Fibroblast of the aortic adventitia (primary cell): ENCODE data around the gene ADIPOR2. TPM values are rescaled to one million over a fixed set of nuclear protein-coding genes. Genes with fewer than 3 reads are reported as not detected.
"Not testable (repeated sequence)": the region's sequence is repeated elsewhere in the genome, so short reads cannot be mapped to it uniquely, and the experiment has no call there.

Experiments used
- DNase-seq: peaks from one replicate; pipeline ENCODE4 v3.0.0-alpha.2; 2010; ENCODE audit warnings: low read depth
- H3K4me3 ChIP-seq: 2 replicates; pipeline ENCODE4 v1.5.1; 2011; ENCODE audit warnings: low read depth, mild to moderate bottlenecking, control low read depth, low read length, moderate library complexity
- total RNA-seq: library from RNA; depleted of rRNA; stranded (reverse); fragments of >200 nt; gene quantifications from 2 replicates; pipeline ENCODE4 v1.2.3, GENCODE V29; 2012; ENCODE audit warnings: low replicate concordance
- TF ChIP-seq, protein P1 (sequence below): IDR thresholded peaks from 2 replicates; pipeline ENCODE4 v1.5.1; 2011; ENCODE audit warnings: mild to moderate bottlenecking, low read length, control low read depth, inconsistent platforms; ENCODE audit not compliant: insufficient read depth

ADIPOR2 gene
- total RNA-seq, 1 donor: 26.0 TPM

DNA sequence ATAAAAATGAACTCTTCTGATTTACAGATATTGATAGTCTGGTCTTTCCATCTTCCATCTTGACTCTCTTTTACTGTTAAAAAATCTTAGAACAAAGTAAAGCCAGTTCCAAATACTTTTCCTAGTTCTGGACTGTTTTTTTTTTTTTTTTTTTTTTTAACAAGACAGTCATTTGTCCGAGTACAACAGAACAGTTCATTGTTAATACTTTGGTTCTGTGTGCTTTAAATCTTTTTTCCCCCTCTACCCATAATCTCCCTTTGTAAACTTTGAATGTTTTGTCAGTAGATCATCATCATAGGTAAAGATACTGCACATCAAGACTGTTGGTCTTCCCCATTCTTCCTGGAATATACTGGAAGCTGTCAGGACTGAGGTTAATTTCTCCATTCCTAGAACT is 38.0 kb downstream of the ADIPOR2 start:
- TF ChIP-seq, protein P1, sequence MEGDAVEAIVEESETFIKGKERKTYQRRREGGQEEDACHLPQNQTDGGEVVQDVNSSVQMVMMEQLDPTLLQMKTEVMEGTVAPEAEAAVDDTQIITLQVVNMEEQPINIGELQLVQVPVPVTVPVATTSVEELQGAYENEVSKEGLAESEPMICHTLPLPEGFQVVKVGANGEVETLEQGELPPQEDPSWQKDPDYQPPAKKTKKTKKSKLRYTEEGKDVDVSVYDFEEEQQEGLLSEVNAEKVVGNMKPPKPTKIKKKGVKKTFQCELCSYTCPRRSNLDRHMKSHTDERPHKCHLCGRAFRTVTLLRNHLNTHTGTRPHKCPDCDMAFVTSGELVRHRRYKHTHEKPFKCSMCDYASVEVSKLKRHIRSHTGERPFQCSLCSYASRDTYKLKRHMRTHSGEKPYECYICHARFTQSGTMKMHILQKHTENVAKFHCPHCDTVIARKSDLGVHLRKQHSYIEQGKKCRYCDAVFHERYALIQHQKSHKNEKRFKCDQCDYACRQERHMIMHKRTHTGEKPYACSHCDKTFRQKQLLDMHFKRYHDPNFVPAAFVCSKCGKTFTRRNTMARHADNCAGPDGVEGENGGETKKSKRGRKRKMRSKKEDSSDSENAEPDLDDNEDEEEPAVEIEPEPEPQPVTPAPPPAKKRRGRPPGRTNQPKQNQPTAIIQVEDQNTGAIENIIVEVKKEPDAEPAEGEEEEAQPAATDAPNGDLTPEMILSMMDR: no peak
- no peak for DNase-seq
- H3K4me3 ChIP-seq: no peak overlapping the region

DNA sequence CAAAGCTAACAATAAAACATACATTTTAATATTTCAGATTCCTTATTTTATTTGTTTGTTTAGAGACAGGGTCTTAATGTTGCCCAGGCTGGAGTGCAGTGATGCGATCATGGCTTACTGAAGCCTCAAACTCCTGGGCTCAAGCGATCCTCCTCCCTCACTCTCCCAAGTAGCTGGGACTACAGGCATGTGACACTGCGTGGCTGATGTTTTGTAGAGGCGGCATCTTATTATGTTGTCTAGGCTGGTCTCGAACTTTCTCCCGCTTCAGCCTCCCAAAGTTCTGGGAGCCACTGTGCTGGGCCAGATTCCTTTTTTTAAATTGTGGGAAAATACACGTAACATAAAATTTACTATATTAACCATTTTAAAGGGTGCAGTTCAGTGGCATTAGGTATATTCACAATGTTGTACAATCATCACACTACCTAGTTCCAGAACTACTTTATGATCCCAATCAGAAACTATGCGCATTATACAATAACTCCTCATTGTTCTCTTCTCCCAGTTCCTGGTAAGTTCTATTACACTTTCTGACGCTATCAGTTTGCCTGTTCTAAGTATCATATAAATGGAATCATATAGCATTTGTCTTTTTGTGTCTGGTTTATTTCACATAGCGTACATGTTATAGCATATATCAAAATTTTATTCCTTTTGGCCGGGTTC is 40.3 kb downstream of the ADIPOR2 start:
- H3K4me3 ChIP-seq: no peak overlapping the region
- TF ChIP-seq, protein P1: no peak
- DNase-seq: no peak

- not testable (repeated sequence) for H3K4me3 ChIP-seq, DNase-seq
Observed at GRCh38 chr12:1731688-1732078, 40.8 kb downstream of the ADIPOR2 start.

- H3K4me3 ChIP-seq: no peak overlapping the region
- TF ChIP-seq, protein P1: no peak
- DNase-seq: no peak
Observed at GRCh38 chr12:1732914-1733313, 42.0 kb downstream of the ADIPOR2 start.

DNA sequence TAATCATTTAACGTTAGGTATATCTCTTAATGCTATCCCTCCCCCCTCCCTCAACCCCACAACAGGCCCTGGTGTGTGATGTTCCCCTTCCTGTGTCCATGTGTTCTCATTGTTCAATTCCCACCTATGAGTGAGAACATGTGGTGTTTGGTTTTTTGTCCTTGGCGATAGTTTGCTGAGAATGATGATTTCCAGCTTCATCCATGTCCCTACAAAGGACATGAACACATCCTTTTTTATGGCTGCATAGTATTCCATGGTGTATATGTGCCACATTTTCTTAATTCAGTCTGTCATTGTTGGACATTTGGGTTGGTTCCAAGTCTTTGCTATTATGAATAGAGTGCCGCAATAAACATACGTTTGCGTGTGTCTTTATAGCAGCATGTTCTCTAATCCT is 42.8 kb downstream of the ADIPOR2 start:
- H3K4me3 ChIP-seq, DNase-seq: not testable (repeated sequence)

DNA sequence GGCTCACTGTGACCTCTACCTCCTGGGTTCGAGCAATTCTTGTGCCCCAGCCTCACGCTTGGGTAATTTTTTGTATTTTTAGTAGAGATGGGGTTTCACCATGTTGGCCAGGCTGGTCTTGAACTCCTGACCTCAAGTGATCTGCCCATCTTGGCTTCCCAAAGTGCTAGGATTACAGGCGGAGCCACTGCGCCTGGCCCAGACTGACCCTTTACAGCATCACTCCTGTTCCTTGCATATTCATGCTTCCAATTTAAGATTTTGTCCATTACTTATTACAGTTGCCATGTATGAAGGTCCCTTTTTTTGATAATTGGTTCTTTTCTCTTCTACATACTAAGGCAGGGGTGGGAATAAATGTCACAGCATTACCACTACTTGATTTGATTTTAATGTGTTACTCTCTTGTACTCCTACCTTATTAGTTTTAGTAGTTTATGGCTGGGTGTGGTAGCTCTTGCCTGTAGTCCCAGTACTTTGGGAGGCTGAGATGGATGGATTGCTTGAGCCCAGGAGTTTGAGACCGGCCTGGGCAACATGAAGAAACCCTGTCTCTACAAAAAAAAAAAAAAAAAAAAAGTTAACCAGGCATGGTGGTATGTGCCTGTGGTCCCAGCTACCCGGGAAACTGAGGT is 46.9 kb downstream of the ADIPOR2 start:
- DNase-seq: no peak
- TF ChIP-seq, protein P1: no peak
- H3K4me3 ChIP-seq: no peak overlapping the region

GRCh38 chr12:1738446-1738845 is 47.6 kb downstream of the ADIPOR2 start:
- H3K4me3 ChIP-seq: no peak overlapping the region
- TF ChIP-seq, protein P1: no peak
- peak; percentile 19 for DNase-seq

GRCh38 chr12:1739368-1739767 is 48.5 kb downstream of the ADIPOR2 start:
- no peak overlapping the region for H3K4me3 ChIP-seq
- TF ChIP-seq, protein P1: no peak
- no peak for DNase-seq
